Loucy (cell line): Measurements from ENCODE around the gene CASP5.

Experiments used
- H2AFZ ChIP-seq: fragments of 200-600 bp; sonication (generic); 2 replicates; pipeline ENCODE4 v1.6.0; 2016; ENCODE audit warnings: antibody characterized with exemption, mild to moderate bottlenecking, low read length, moderate library complexity
- H3F3A ChIP-seq: fragments of 200-600 bp; 2 replicates; pipeline ENCODE4 v1.6.0; 2016; ENCODE audit warnings: antibody characterized with exemption, low read depth, mild to moderate bottlenecking
- H3K27me3 ChIP-seq: fragments of 200-600 bp; sonication (generic); 2 replicates; pipeline ENCODE4 v1.6.1; 2014; ENCODE audit warnings: low read length, mild to moderate bottlenecking; ENCODE audit not compliant: insufficient read depth, poor library complexity, severe bottlenecking
- H3K36me3 ChIP-seq: fragments of 200-600 bp; sonication (generic); 2 replicates; pipeline ENCODE4 v1.6.1; 2016; ENCODE audit warnings: low read length; ENCODE audit not compliant: insufficient read depth
- H3K4me1 ChIP-seq: fragments of 200-600 bp; sonication (generic); 2 replicates; pipeline ENCODE4 v1.5.1; 2014; ENCODE audit warnings: low read length, mild to moderate bottlenecking; ENCODE audit not compliant: insufficient read depth, poor library complexity, severe bottlenecking
- H3K4me2 ChIP-seq: fragments of 200-600 bp; sonication (generic); 2 replicates; pipeline ENCODE4 v1.6.0; 2014; ENCODE audit warnings: antibody characterized with exemption, low read length, low read depth, mild to moderate bottlenecking; ENCODE audit not compliant: poor library complexity, severe bottlenecking
- H3K4me3 ChIP-seq: fragments of 200-600 bp; sonication (generic); 2 replicates; pipeline ENCODE4 v1.5.1; 2014; ENCODE audit warnings: low read length, mild to moderate bottlenecking, mixed read lengths; ENCODE audit not compliant: poor library complexity, severe bottlenecking
- H3K79me2 ChIP-seq: fragments of 200-600 bp; sonication (generic); 2 replicates; pipeline ENCODE4 v1.6.1; 2014; ENCODE audit warnings: low read length; ENCODE audit not compliant: insufficient read depth
- H3K9ac ChIP-seq: fragments of 200-600 bp; sonication (generic); 2 replicates; pipeline ENCODE4 v1.6.0; 2014; ENCODE audit warnings: mild to moderate bottlenecking, low read depth, low read length, moderate library complexity; ENCODE audit not compliant: poor library complexity, severe bottlenecking
- H3K9me2 ChIP-seq: fragments of 200-600 bp; sonication (generic); replicated peaks from 2 replicates; pipeline ENCODE4 v1.6.1; 2016; ENCODE audit warnings: low read depth, low read length, mixed read lengths
- H3K9me3 ChIP-seq: fragments of 200-600 bp; sonication (generic); 2 replicates; pipeline ENCODE4 v1.6.1; 2014; ENCODE audit warnings: mild to moderate bottlenecking, antibody characterized with exemption, low read length, low read depth; ENCODE audit not compliant: insufficient read depth
- H4K20me1 ChIP-seq: fragments of 200-600 bp; sonication (generic); 2 replicates; pipeline ENCODE4 v1.6.0; 2014; ENCODE audit warnings: antibody characterized with exemption, low read length, mild to moderate bottlenecking; ENCODE audit not compliant: insufficient read depth, poor library complexity, severe bottlenecking
- CTCF ChIP-seq: fragments of 200-600 bp; sonication (generic); conservative IDR thresholded peaks from 2 replicates; pipeline ENCODE4 v1.5.1; 2014; ENCODE audit warnings: mild to moderate bottlenecking, antibody characterized with exemption, low read length
- EZH2phosphoT487 ChIP-seq: fragments of 200-600 bp; IDR thresholded peaks from 2 replicates; pipeline ENCODE4 v1.6.1; 2018; ENCODE audit warnings: antibody characterized with exemption, mild to moderate bottlenecking, moderate library complexity, borderline replicate concordance

CASP5 gene

GRCh38 chr11:104999721-105000120, 23.2 kb downstream of the CASP5 start:
- Histone ChIP-seq H3F3A (no peaks in the 10 kb centered on the region), H3K4me3 (no peak overlapping the region), H4K20me1 (no peaks in the 10 kb centered on the region), H3K9me3 (no peaks in the 10 kb centered on the region), H3K27me3 (no peaks in the 10 kb centered on the region), H3K4me1 (no peaks in the 10 kb centered on the region), H3K36me3 (no peaks in the 10 kb centered on the region), H3K4me2 (no peak overlapping the region), H3K79me2 (no peaks in the 10 kb centered on the region), H3K9me2 (no peaks in the 10 kb centered on the region), H3K9ac (no peak overlapping the region), H2AFZ (no peak overlapping the region)
- TF ChIP-seq EZH2phosphoT487 (no peak), CTCF (no peak)

- H3K4me2 ChIP-seq, result no peak overlapping the region
- H3K4me1 ChIP-seq, result peaks cover 5% of the 10 kb centered on the region
Observed at GRCh38 chr11:104997288-104997687, 25.7 kb downstream of the CASP5 start.

GRCh38 chr11:104995001-104995408, 28.0 kb downstream of the CASP5 start:
- H4K20me1 ChIP-seq, result no peaks in the 10 kb centered on the region
- no peaks in the 10 kb centered on the region for H3K9me3 ChIP-seq
- H3K36me3 ChIP-seq, result no peaks in the 10 kb centered on the region
- TF ChIP-seq CTCF, result no peak
- no peak for TF ChIP-seq EZH2phosphoT487
- no peak overlapping the region for H3K9ac ChIP-seq
- no peaks in the 10 kb centered on the region for H3K27me3 ChIP-seq
- no peak overlapping the region for H3K4me3 ChIP-seq
- H3K4me2 ChIP-seq, result no peak overlapping the region
- peaks cover 5% of the 10 kb centered on the region for H3K4me1 ChIP-seq
- 0 out of 2 replicates have a peak overlapping the region, but pooled peaks have one; percentile 46 for H2AFZ ChIP-seq
- H3K79me2 ChIP-seq, result no peaks in the 10 kb centered on the region
- no peaks in the 10 kb centered on the region for H3F3A ChIP-seq
- no peaks in the 10 kb centered on the region for H3K9me2 ChIP-seq

More at GRCh38 chr11:104997288-104997687, 25.7 kb downstream of the CASP5 start:
- no peaks in the 10 kb centered on the region for H3F3A ChIP-seq
- H3K9ac ChIP-seq, result no peak overlapping the region
- no peaks in the 10 kb centered on the region for H4K20me1 ChIP-seq
- H3K9me3 ChIP-seq, result no peaks in the 10 kb centered on the region
- TF ChIP-seq CTCF, result no peak; the same call in 1 of the 2 replicates
- no peak for TF ChIP-seq EZH2phosphoT487
- H3K9me2 ChIP-seq, result no peaks in the 10 kb centered on the region
- H3K79me2 ChIP-seq, result no peaks in the 10 kb centered on the region
- H3K36me3 ChIP-seq, result no peaks in the 10 kb centered on the region
- H2AFZ ChIP-seq, result no peak overlapping the region
- H3K4me3 ChIP-seq, result no peak overlapping the region
- H3K27me3 ChIP-seq, result no peaks in the 10 kb centered on the region
